GM23338 (cell line): Measurements from ENCODE around the gene BRI3BP. TPM values are rescaled to one million over a fixed set of nuclear protein-coding genes. Genes with fewer than 3 reads are reported as not detected.
A peak's percentile ranks its signal among the peaks of the same experiment; 100 is the strongest.

ENCODE experiments used
- ATAC-seq: fragments of 200-7000 bp; cut with Tn5 transposase; 3 replicates; pipeline ENCODE4 v1.9.1; 2020
- DNase-seq: peaks from one replicate; pipeline ENCODE4 v3.0.0-alpha.2; 2015; ENCODE audit warnings: low spot score
- H2AFZ ChIP-seq: fragments of 200-600 bp; sonication (generic); 2 replicates; pipeline ENCODE4 v1.8.0; 2016; ENCODE audit warnings: antibody characterized with exemption, mild to moderate bottlenecking, moderate library complexity
- H3F3A ChIP-seq: fragments of 200-600 bp; sonication (generic); replicated peaks from 2 replicates; pipeline ENCODE4 v1.8.0; 2017; ENCODE audit warnings: antibody characterized with exemption, mixed run types, low read depth
- H3K27ac ChIP-seq: fragments of 200-600 bp; sonication (generic); 2 replicates; pipeline ENCODE4 v1.6.1; 2016; ENCODE audit warnings: low read depth
- H3K27me3 ChIP-seq: fragments of 200-600 bp; sonication (generic); 2 replicates; pipeline ENCODE4 v1.8.0; 2016; ENCODE audit warnings: mild to moderate bottlenecking, mixed run types, moderate library complexity; ENCODE audit not compliant: insufficient read depth
- H3K36me3 ChIP-seq: fragments of 200-600 bp; sonication (generic); 2 replicates; pipeline ENCODE4 v1.8.0; 2016; ENCODE audit warnings: mild to moderate bottlenecking; ENCODE audit not compliant: insufficient read depth
- H3K4me1 ChIP-seq: fragments of 200-600 bp; sonication (generic); 2 replicates; pipeline ENCODE4 v1.8.0; 2016; ENCODE audit warnings: mild to moderate bottlenecking, moderate library complexity; ENCODE audit not compliant: insufficient read depth
- H3K4me2 ChIP-seq: fragments of 200-600 bp; sonication (generic); 2 replicates; pipeline ENCODE4 v1.7.1; 2017; ENCODE audit warnings: mixed run types
- H3K4me3 ChIP-seq: fragments of 200-600 bp; sonication (generic); 2 replicates; pipeline ENCODE4 v1.6.1; 2016; ENCODE audit warnings: mixed run types
- H3K79me2 ChIP-seq: fragments of 200-600 bp; sonication (generic); replicated peaks from 2 replicates; pipeline ENCODE4 v1.8.0; 2017; ENCODE audit warnings: mild to moderate bottlenecking; ENCODE audit not compliant: insufficient read depth
- H3K9me2 ChIP-seq: fragments of 200-600 bp; sonication (generic); 2 replicates; pipeline ENCODE4 v1.8.0; 2017; ENCODE audit not compliant: insufficient read depth
- H4K20me1 ChIP-seq: fragments of 200-600 bp; sonication (generic); replicated peaks from 2 replicates; pipeline ENCODE4 v1.8.0; 2017; ENCODE audit warnings: mild to moderate bottlenecking; ENCODE audit not compliant: insufficient read depth
- H3K27ac Mint-ChIP-seq: 2 replicates; pipeline ENCODE4 v1.8.0; 2020; ENCODE audit warnings: inconsistent platforms, mild to moderate bottlenecking, moderate library complexity, mixed read lengths
- H3K27me3 Mint-ChIP-seq: 3 replicates; pipeline ENCODE4 v1.8.0; 2022; ENCODE audit warnings: low read depth, mild to moderate bottlenecking, moderate library complexity, mixed read lengths, inconsistent platforms; ENCODE audit not compliant: insufficient read depth, poor library complexity
- H3K36me3 Mint-ChIP-seq: 3 replicates; pipeline ENCODE4 v1.8.0; 2021; ENCODE audit warnings: low read depth, mild to moderate bottlenecking, inconsistent platforms, moderate library complexity, mixed read lengths
- H3K4me1 Mint-ChIP-seq: 3 replicates; pipeline ENCODE4 v1.8.0; 2020; ENCODE audit warnings: mild to moderate bottlenecking, inconsistent platforms, mixed read lengths
- H3K4me3 Mint-ChIP-seq: 3 replicates; pipeline ENCODE4 v1.8.0; 2021; ENCODE audit warnings: moderate library complexity, mild to moderate bottlenecking, inconsistent platforms, mixed read lengths
- H3K9me3 Mint-ChIP-seq: 3 replicates; pipeline ENCODE4 v1.8.0; 2020; ENCODE audit warnings: moderate library complexity, mild to moderate bottlenecking, inconsistent platforms, mixed read lengths
- CREB1 ChIP-seq: fragments of 250-450 bp; sonication (Bioruptor Pico); IDR thresholded peaks from 2 replicates; pipeline ENCODE4 v1.5.0; 2020; ENCODE audit warnings: low read depth, mild to moderate bottlenecking, moderate library complexity
- CTCF ChIP-seq, 2 experiments: fragments of 200-600 bp in 1 of 2; sonication (generic) in 1 of 2; conservative IDR thresholded peaks; 2 replicates each; pipeline versions ENCODE4 v1.5.1 to v1.6.1; 2016 to 2017; ENCODE audit warnings: antibody characterized with exemption in 2 of 2, low read depth in 2 of 2, mild to moderate bottlenecking in 2 of 2, moderate library complexity in 1 of 2
- ETS1 ChIP-seq: IDR thresholded peaks from 2 replicates; pipeline ENCODE4 v1.6.1; 2016; ENCODE audit warnings: antibody characterized with exemption
- EZH2 ChIP-seq: fragments of 200-600 bp; sonication (generic); IDR thresholded peaks from one replicate; pipeline ENCODE4 v1.8.0; 2017; ENCODE audit warnings: antibody characterized with exemption, mild to moderate bottlenecking, low read depth; ENCODE audit not compliant: unreplicated experiment
- EZH2phosphoT487 ChIP-seq: fragments of 200-600 bp; sonication (generic); IDR thresholded peaks from one replicate; pipeline ENCODE4 v1.8.1; 2018; ENCODE audit warnings: antibody characterized with exemption; ENCODE audit not compliant: unreplicated experiment
- JUNB ChIP-seq: IDR thresholded peaks from one replicate; pipeline ENCODE4 v1.6.1; 2016; ENCODE audit warnings: antibody characterized with exemption; ENCODE audit not compliant: unreplicated experiment
- NANOG ChIP-seq: IDR thresholded peaks from 2 replicates; pipeline ENCODE4 v1.6.1; 2016; ENCODE audit warnings: antibody characterized with exemption, borderline replicate concordance
- POLR2AphosphoS5 ChIP-seq: IDR thresholded peaks from 2 replicates; pipeline ENCODE4 v1.6.1; 2016; ENCODE audit warnings: antibody characterized with exemption, low read depth
- REST ChIP-seq: IDR thresholded peaks from one replicate; pipeline ENCODE4 v1.6.1; 2018; ENCODE audit warnings: antibody characterized with exemption; ENCODE audit not compliant: unreplicated experiment
- STAT1 ChIP-seq: IDR thresholded peaks from one replicate; pipeline ENCODE4 v1.6.1; 2016; ENCODE audit warnings: antibody characterized with exemption; ENCODE audit not compliant: unreplicated experiment
- ZNF114 ChIP-seq: fragments of 250-450 bp; sonication (Bioruptor Pico); IDR thresholded peaks from 2 replicates; pipeline ENCODE4 v1.5.0; 2020; ENCODE audit warnings: mild to moderate bottlenecking, moderate library complexity
- ZNF331 ChIP-seq: fragments of 250-450 bp; sonication (Bioruptor Pico); IDR thresholded peaks from 2 replicates; pipeline ENCODE4 v1.5.0; 2020; ENCODE audit warnings: low read depth, mild to moderate bottlenecking, moderate library complexity
- ZNF462 ChIP-seq: fragments of 250-450 bp; sonication (Bioruptor Pico); IDR thresholded peaks from 2 replicates; pipeline ENCODE4 v1.5.0; 2020; ENCODE audit warnings: mild to moderate bottlenecking, moderate library complexity
- polyA plus RNA-seq: library from polyadenylated mRNA; unstranded; fragments of >200 nt; fragmentation: Nextera tagmentation; extraction: Ambion mirVana; gene quantifications from 2 replicates; pipeline ENCODE4 v1.2.1, GENCODE V29; 2016
- total RNA-seq: library from RNA; depleted of rRNA; stranded (reverse); fragments of >200 nt; shearing (Covaris generic); gene quantifications from 2 replicates; pipeline ENCODE4 v1.2.3, GENCODE V29; 2014

Gene BRI3BP
- total and polyA plus RNA-seq, 2 experiments from 2014 or later: 5.8 to 10.7 TPM

- Histone ChIP-seq H3K27ac (no peak overlapping the region), H3K9me2 (no peaks in the 10 kb centered on the region), H3K36me3 (peaks cover 11% of the 10 kb centered on the region), H3F3A (no peaks in the 10 kb centered on the region), H4K20me1 (no peaks in the 10 kb centered on the region), H3K27me3 (no peaks in the 10 kb centered on the region), H2AFZ (peak overlapping the region; percentile 52; the same call in 1 of the 2 replicates), H3K79me2 (no peaks in the 10 kb centered on the region), H3K4me3 (no peak overlapping the region), H3K4me1 (peaks cover 7% of the 10 kb centered on the region), H3K4me2 (no peak overlapping the region)
- H3K4me3 Mint-ChIP-seq: no peak overlapping the region
- no peak for TF ChIP-seq POLR2AphosphoS5
- no peak for TF ChIP-seq STAT1
- TF ChIP-seq ETS1: no peak
- no peak for TF ChIP-seq ZNF462 (CRISPR knock-in tag)
- TF ChIP-seq CTCF (conservative IDR thresholded peaks at IDR 0.05; ENCODE audit: low read depth in 2 of 2): no peak
- TF ChIP-seq EZH2: no peak
- no peak for TF ChIP-seq CREB1 (CRISPR knock-in tag)
- TF ChIP-seq REST: no peak
- TF ChIP-seq ZNF114 (CRISPR knock-in tag): no peak
- TF ChIP-seq EZH2phosphoT487: no peak
- TF ChIP-seq ZNF331 (CRISPR knock-in tag): no peak
- TF ChIP-seq JUNB: no peak
- TF ChIP-seq NANOG: no peak
- ATAC-seq: no peak
- peaks cover 9% of the 10 kb centered on the region for H3K4me1 Mint-ChIP-seq
- peaks cover 11% of the 10 kb centered on the region for H3K27me3 Mint-ChIP-seq
- H3K27ac Mint-ChIP-seq: no peak overlapping the region
- peaks cover 33% of the 10 kb centered on the region for H3K36me3 Mint-ChIP-seq
- H3K9me3 Mint-ChIP-seq: peaks cover 43% of the 10 kb centered on the region
- DNase-seq: no peak
Measured at GRCh38 chr12:125057708-125058107, 64.3 kb downstream of the BRI3BP start.
